ENCODE data around the gene ORAI1.
"Not testable (repeated sequence)": the region's sequence is repeated elsewhere in the genome, so short reads cannot be mapped to it uniquely, and the experiment has no call there.

Gene ORAI1

GRCh38 chr12:121649322-121649721, 23.0 kb downstream of the ORAI1 start:
- Mint-ChIP-seq H3K4me1 (ENCODE audit: low read depth) (peaks cover 23% of the 10 kb centered on the region), H3K27me3 (ENCODE audit: low read depth) (no peaks in the 10 kb centered on the region), H3K36me3 (ENCODE audit: low read depth) (peaks cover 38% of the 10 kb centered on the region), H3K4me3 (peak overlapping the region; percentile 35), H3K27ac (peak overlapping the region; percentile 28), H3K9me3 (peaks cover 6% of the 10 kb centered on the region)
- DNase-seq (ENCODE audit: low spot score) = no peak

- Mint-ChIP-seq H3K27ac (peak overlapping the region; percentile 42), H3K9me3 (peaks cover 7% of the 10 kb centered on the region), H3K27me3 (ENCODE audit: low read depth) (no peaks in the 10 kb centered on the region), H3K4me1 (ENCODE audit: low read depth) (peaks cover 26% of the 10 kb centered on the region), H3K36me3 (ENCODE audit: low read depth) (peaks cover 40% of the 10 kb centered on the region), H3K4me3 (peak overlapping the region; percentile 57)
- peak; percentile 30 for DNase-seq (ENCODE audit: low spot score)
Observed at GRCh38 chr12:121649819-121650353, 23.6 kb downstream of the ORAI1 start.

- DNase-seq (ENCODE audit: low spot score) = no peak
- peaks cover 29% of the 10 kb centered on the region for H3K4me1 Mint-ChIP-seq (ENCODE audit: low read depth)
- H3K4me3 Mint-ChIP-seq = no peak overlapping the region
- H3K9me3 Mint-ChIP-seq = peaks cover 7% of the 10 kb centered on the region
- no peaks in the 10 kb centered on the region for H3K27me3 Mint-ChIP-seq (ENCODE audit: low read depth)
- no peak overlapping the region for H3K27ac Mint-ChIP-seq
- peaks cover 41% of the 10 kb centered on the region for H3K36me3 Mint-ChIP-seq (ENCODE audit: low read depth)
Observed at GRCh38 chr12:121651320-121651719, 25.0 kb downstream of the ORAI1 start.

GRCh38 chr12:121652767-121653497, 26.6 kb downstream of the ORAI1 start:
- Mint-ChIP-seq H3K4me3 (no peak overlapping the region), H3K36me3 (ENCODE audit: low read depth) (peaks cover 34% of the 10 kb centered on the region), H3K4me1 (ENCODE audit: low read depth) (peaks cover 41% of the 10 kb centered on the region), H3K9me3 (peaks cover 7% of the 10 kb centered on the region), H3K27ac (no peak overlapping the region), H3K27me3 (ENCODE audit: low read depth) (no peaks in the 10 kb centered on the region)
- DNase-seq (ENCODE audit: low spot score) = no peak

- Mint-ChIP-seq H3K27ac (no peak overlapping the region), H3K27me3 (ENCODE audit: low read depth) (no peaks in the 10 kb centered on the region), H3K36me3 (ENCODE audit: low read depth) (peaks cover 33% of the 10 kb centered on the region)
Observed at GRCh38 chr12:121653999-121654398, 27.7 kb downstream of the ORAI1 start.

GRCh38 chr12:121656122-121656521, 29.8 kb downstream of the ORAI1 start:
- H3K27me3 Mint-ChIP-seq (ENCODE audit: low read depth) = no peaks in the 10 kb centered on the region
- H3K27ac Mint-ChIP-seq = peak overlapping the region; percentile 67
- peaks cover 25% of the 10 kb centered on the region for H3K36me3 Mint-ChIP-seq (ENCODE audit: low read depth)
- peaks cover 43% of the 10 kb centered on the region for H3K4me1 Mint-ChIP-seq (ENCODE audit: low read depth)
- peaks cover 7% of the 10 kb centered on the region for H3K9me3 Mint-ChIP-seq
- H3K4me3 Mint-ChIP-seq = no peak overlapping the region
- DNase-seq (ENCODE audit: low spot score) = no peak

More at GRCh38 chr12:121653999-121654398, 27.7 kb downstream of the ORAI1 start:
- Mint-ChIP-seq H3K9me3 (peaks cover 7% of the 10 kb centered on the region), H3K4me3 (no peak overlapping the region), H3K4me1 (ENCODE audit: low read depth) (peaks cover 46% of the 10 kb centered on the region)
- DNase-seq (ENCODE audit: low spot score) = no peak

GRCh38 chr12:121657305-121658008, 31.1 kb downstream of the ORAI1 start:
- peaks cover 50% of the 10 kb centered on the region for H3K4me1 Mint-ChIP-seq (ENCODE audit: low read depth)
- peak overlapping the region; percentile 55 for H3K27ac Mint-ChIP-seq
- peaks cover 7% of the 10 kb centered on the region for H3K9me3 Mint-ChIP-seq
- peak overlapping the region; percentile 33 for H3K4me3 Mint-ChIP-seq
- DNase-seq (ENCODE audit: low spot score) = peak; percentile 63
- no peaks in the 10 kb centered on the region for H3K27me3 Mint-ChIP-seq (ENCODE audit: low read depth)
- peaks cover 22% of the 10 kb centered on the region for H3K36me3 Mint-ChIP-seq (ENCODE audit: low read depth)

GRCh38 chr12:121661353-121662105, 35.2 kb downstream of the ORAI1 start:
- DNase-seq (ENCODE audit: low spot score); H3K27me3 Mint-ChIP-seq (ENCODE audit: low read depth); H3K27ac Mint-ChIP-seq; H3K9me3 Mint-ChIP-seq; H3K4me3 Mint-ChIP-seq: not testable (repeated sequence)
- Mint-ChIP-seq H3K4me1 (ENCODE audit: low read depth) (peaks cover 58% of the 10 kb centered on the region), H3K36me3 (ENCODE audit: low read depth) (peaks cover 22% of the 10 kb centered on the region)

GRCh38 chr12:121663610-121663929, 37.2 kb downstream of the ORAI1 start:
- H3K27me3 Mint-ChIP-seq (ENCODE audit: low read depth) = no peaks in the 10 kb centered on the region
- H3K9me3 Mint-ChIP-seq = no peaks in the 10 kb centered on the region
- H3K36me3 Mint-ChIP-seq (ENCODE audit: low read depth) = peaks cover 23% of the 10 kb centered on the region
- peak overlapping the region; percentile 85 for H3K4me3 Mint-ChIP-seq
- H3K4me1 Mint-ChIP-seq (ENCODE audit: low read depth) = peaks cover 49% of the 10 kb centered on the region
- DNase-seq (ENCODE audit: low spot score) = no peak
- peak overlapping the region; percentile 82 for H3K27ac Mint-ChIP-seq

GRCh38 chr12:121666829-121667228, 40.5 kb downstream of the ORAI1 start:
- H3K27me3 Mint-ChIP-seq (ENCODE audit: low read depth); H3K27ac Mint-ChIP-seq; H3K4me3 Mint-ChIP-seq; H3K9me3 Mint-ChIP-seq; DNase-seq (ENCODE audit: low spot score): not testable (repeated sequence)
- Mint-ChIP-seq H3K36me3 (ENCODE audit: low read depth) (peaks cover 21% of the 10 kb centered on the region), H3K4me1 (ENCODE audit: low read depth) (peaks cover 40% of the 10 kb centered on the region)

GRCh38 chr12:121668750-121669520, 42.6 kb downstream of the ORAI1 start:
- Mint-ChIP-seq H3K4me1 (ENCODE audit: low read depth) (peaks cover 46% of the 10 kb centered on the region), H3K27ac (peak overlapping the region; percentile 8), H3K4me3 (no peak overlapping the region), H3K36me3 (ENCODE audit: low read depth) (peaks cover 18% of the 10 kb centered on the region), H3K9me3 (no peaks in the 10 kb centered on the region), H3K27me3 (ENCODE audit: low read depth) (no peaks in the 10 kb centered on the region)
- DNase-seq (ENCODE audit: low spot score) = no peak

- no peaks in the 10 kb centered on the region for H3K9me3 Mint-ChIP-seq
- peaks cover 41% of the 10 kb centered on the region for H3K4me1 Mint-ChIP-seq (ENCODE audit: low read depth)
- no peak within 1 kb of the TSS for H3K4me3 Mint-ChIP-seq
- no peak for DNase-seq (ENCODE audit: low spot score)
- peak within 1 kb of the TSS; percentile 8 for H3K27ac Mint-ChIP-seq
- H3K27me3 Mint-ChIP-seq (ENCODE audit: low read depth) = no peaks in the 10 kb centered on the region
- peaks cover 12% of the 10 kb centered on the region for H3K36me3 Mint-ChIP-seq (ENCODE audit: low read depth)
Observed at GRCh38 chr12:121669521-121669900, 43.2 kb downstream of the ORAI1 start, which contains the start of gene MORN3. TSS of gene MORN3 (minus strand) at chr12:121669654. CDS start at chr12:121669483, 171 bp downstream.

- H3K4me1 Mint-ChIP-seq (ENCODE audit: low read depth) = peaks cover 22% of the 10 kb centered on the region
- DNase-seq (ENCODE audit: low spot score) = no peak
- H3K27ac Mint-ChIP-seq = peak overlapping the region; percentile 98
- H3K36me3 Mint-ChIP-seq (ENCODE audit: low read depth) = no peaks in the 10 kb centered on the region
- peak overlapping the region; percentile 90 for H3K4me3 Mint-ChIP-seq
- no peaks in the 10 kb centered on the region for H3K27me3 Mint-ChIP-seq (ENCODE audit: low read depth)
- H3K9me3 Mint-ChIP-seq = no peaks in the 10 kb centered on the region
Observed at GRCh38 chr12:121673013-121673511, 46.7 kb downstream of the ORAI1 start.

Data from T-helper 2 cell treated with Interferon-gamma antibody and Interleukin-4, amounts not matched to agents 5 μg/mL and 100 μg/mL, for 36 hours (primary cell).